Prostate gland (tissue), 2 donors: Measurements from ENCODE around the gene CNTN4. TPM values are rescaled to one million over a fixed set of nuclear protein-coding genes. Genes with fewer than 3 reads are reported as not detected.
"Not testable (repeated sequence)": the region's sequence is repeated elsewhere in the genome, so short reads cannot be mapped to it uniquely, and the experiment has no call there.

Source experiments
- DNase-seq: peaks from one replicate; pipeline ENCODE4 v3.0.0-alpha.2; 2019; ENCODE audit warnings: low spot score
- H3K27ac ChIP-seq, 2 donors: fragments of 200-600 bp; sonication (generic); 2 replicates each; pipeline ENCODE4 v1.5.1; 2017 to 2019
- H3K27me3 ChIP-seq: fragments of 200-600 bp; sonication (generic); replicated peaks from 2 replicates; pipeline ENCODE4 v1.5.1; 2019; ENCODE audit not compliant: insufficient read depth
- H3K36me3 ChIP-seq, 2 donors: fragments of 200-600 bp; sonication (generic); 1 replicate in 1 of 2; 2 replicates in 1 of 2; pipeline versions ENCODE4 v1.5.1 to v1.8.1; 2017 to 2019
- H3K4me1 ChIP-seq: fragments of 200-600 bp; sonication (generic); replicated peaks from 2 replicates; pipeline ENCODE4 v1.5.1; 2019
- H3K4me3 ChIP-seq, 2 donors: fragments of 200-600 bp; sonication (generic); 2 replicates each; pipeline ENCODE4 v1.5.1; 2017 to 2019
- H3K9me3 ChIP-seq: fragments of 200-600 bp; sonication (generic); 2 replicates; pipeline ENCODE4 v1.5.1; 2017
- CTCF ChIP-seq, 4 experiments: fragments of 200-600 bp in 2 of 4; fragments of 450-650 bp in 2 of 4; sonication (generic) in 2 of 4; IDR thresholded peaks; 1 replicate in 3 of 4; 2 replicates in 1 of 4; pipeline ENCODE4 v1.5.1; 2016 to 2019; ENCODE audit warnings: antibody characterized with exemption in 4 of 4, mild to moderate bottlenecking in 2 of 4, moderate library complexity in 2 of 4
- POLR2A ChIP-seq: fragments of 450-650 bp; IDR thresholded peaks from one replicate; pipeline ENCODE4 v1.6.1; 2016; ENCODE audit warnings: antibody characterized with exemption, mild to moderate bottlenecking
- POLR2AphosphoS5 ChIP-seq: sonication (generic); formaldehyde crosslinking; IDR thresholded peaks from one replicate; pipeline ENCODE4 v1.6.1; 2017; ENCODE audit warnings: antibody characterized with exemption
- WGBS: methylation state at CpG from one replicate; pipeline ENCODE4 v1.1.5; 2018; 5-methylcytosine and 5-hydroxymethylcytosine counted together
- intact Hi-C: fragments of 100-400 bp; cut with DNase I; formaldehyde crosslinking; loops from one replicate; pipeline ENCODE4 v1.14.2; 2022
- total RNA-seq, 2 donors: library from RNA; depleted of rRNA; stranded (reverse); fragments of >200 nt; gene quantifications; one replicate each; pipeline ENCODE4 v1.1.0, GENCODE V29; 2016

The CNTN4 gene
- total RNA-seq, 2 donors from 2014 or later: 1.5 to 5.7 TPM

- 75% methylated on average over 1 of the region's 1 CpG for WGBS
- H3K4me3 ChIP-seq: no peak overlapping the region
- no peak for TF ChIP-seq CTCF (IDR thresholded peaks at IDR 0.05)
- no peak for TF ChIP-seq POLR2AphosphoS5
- no peak for TF ChIP-seq POLR2A
- no peak overlapping the region for H3K27ac ChIP-seq
- no peaks in the 10 kb centered on the region for H3K27me3 ChIP-seq
- H3K36me3 ChIP-seq: no peaks in the 10 kb centered on the region
- intact Hi-C loops: no loop called here
- H3K4me1 ChIP-seq: no peaks in the 10 kb centered on the region
- DNase-seq: no peak
- H3K9me3 ChIP-seq: no peaks in the 10 kb centered on the region
Observed at GRCh38 chr3:2810723-2811122, 712.1 kb downstream of the CNTN4 start.

- no peak for DNase-seq
- Histone ChIP-seq H3K4me3 (no peak overlapping the region), H3K36me3 (no peaks in the 10 kb centered on the region), H3K4me1 (no peaks in the 10 kb centered on the region), H3K27me3 (no peaks in the 10 kb centered on the region), H3K27ac (no peak overlapping the region), H3K9me3 (no peaks in the 10 kb centered on the region)
- TF ChIP-seq POLR2A (no peak), POLR2AphosphoS5 (no peak), CTCF (IDR thresholded peaks at IDR 0.05) (no peak)
- WGBS: 91% methylated on average over 4 of the region's 4 CpGs
- intact Hi-C loops: no loop called here
Observed at GRCh38 chr3:2819571-2819970, 720.9 kb downstream of the CNTN4 start.

GRCh38 chr3:2820982-2821381 is 722.3 kb downstream of the CNTN4 start:
- H3K4me1 ChIP-seq, H3K36me3 ChIP-seq, intact Hi-C loops, H3K4me3 ChIP-seq, H3K27me3 ChIP-seq, DNase-seq, H3K9me3 ChIP-seq, H3K27ac ChIP-seq: not testable (repeated sequence)
- 88% methylated on average over 5 of the region's 5 CpGs for WGBS

GRCh38 chr3:2822611-2823010 is 723.9 kb downstream of the CNTN4 start:
- intact Hi-C loops: no loop called here
- no peak for DNase-seq
- no peak overlapping the region for H3K27ac ChIP-seq
- no peak overlapping the region for H3K4me3 ChIP-seq
- H3K36me3 ChIP-seq: no peaks in the 10 kb centered on the region
- WGBS: 95% methylated on average over 5 of the region's 5 CpGs
- H3K9me3 ChIP-seq: no peaks in the 10 kb centered on the region
- no peak for TF ChIP-seq POLR2A
- TF ChIP-seq CTCF (IDR thresholded peaks at IDR 0.05): no peak
- no peak for TF ChIP-seq POLR2AphosphoS5
- no peaks in the 10 kb centered on the region for H3K27me3 ChIP-seq
- H3K4me1 ChIP-seq: no peaks in the 10 kb centered on the region

- Histone ChIP-seq H3K27me3 (no peaks in the 10 kb centered on the region), H3K9me3 (no peaks in the 10 kb centered on the region), H3K27ac (no peak overlapping the region), H3K4me3 (no peak overlapping the region), H3K4me1 (no peaks in the 10 kb centered on the region), H3K36me3 (no peaks in the 10 kb centered on the region)
- intact Hi-C loops: no loop called here
- 72% methylated on average over 5 of the region's 5 CpGs for WGBS
- TF ChIP-seq CTCF (IDR thresholded peaks at IDR 0.05) (no peak), POLR2A (no peak)
- DNase-seq: no peak
Observed at GRCh38 chr3:2823031-2823430, 724.4 kb downstream of the CNTN4 start.
